HG02981 (cell line): ENCODE data around the gene DNAI7.

Experiments
- ATAC-seq: cut with Tn5 transposase; IDR thresholded peaks from one replicate; pipeline ENCODE4 v1.9.1; 2021; ENCODE audit warnings: mild to moderate bottlenecking, moderate library complexity; ENCODE audit not compliant: unreplicated experiment

The DNAI7 gene

GRCh38 chr12:25195056-25195971 is at the start of gene DNAI7, which contains the start of gene ETFRF1:
TSS of gene DNAI7 (minus strand) at chr12:25195160. CDS start at chr12:25195078, 82 bp downstream.
TSS of gene ETFRF1 (plus strand) at chr12:25195237. CDS start at chr12:25203957, 8,720 bp downstream.
- peak; percentile 94 for ATAC-seq

GRCh38 chr12:25243680-25243990 is 48.7 kb upstream of the DNAI7 start:
- no peak for ATAC-seq

- ATAC-seq: no peak
These were observed 48.2 kb upstream of the DNAI7 start for GRCh38 chr12:25242981-25243679.

GRCh38 chr12:25241167-25242020 is 46.4 kb upstream of the DNAI7 start:
- ATAC-seq: peak; percentile 53

- ATAC-seq: no peak
These were observed 41.7 kb upstream of the DNAI7 start for GRCh38 chr12:25236626-25237025.

GRCh38 chr12:25236190-25236589 is 41.2 kb upstream of the DNAI7 start:
- no peak for ATAC-seq

GRCh38 chr12:25213338-25213737 is 18.4 kb upstream of the DNAI7 start:
- no peak for ATAC-seq

- no peak for ATAC-seq
These were observed 13.6 kb upstream of the DNAI7 start for GRCh38 chr12:25208554-25208953.

GRCh38 chr12:25207846-25208245 is 12.9 kb upstream of the DNAI7 start:
- ATAC-seq: no peak

GRCh38 chr12:25207411-25207810 is 12.5 kb upstream of the DNAI7 start:
- no peak for ATAC-seq

GRCh38 chr12:25202137-25202536 is 7.2 kb upstream of the DNAI7 start:
- no peak for ATAC-seq

- ATAC-seq: no peak
These were observed 5.7 kb upstream of the DNAI7 start for GRCh38 chr12:25200703-25201102.

GRCh38 chr12:25197608-25198007 is 2.6 kb upstream of the DNAI7 start:
- no peak for ATAC-seq

- no peak for ATAC-seq
These were observed 271 bp downstream of the DNAI7 start for GRCh38 chr12:25194722-25195055.

GRCh38 chr12:25194214-25194613 is 746 bp downstream of the DNAI7 start:
- no peak for ATAC-seq

GRCh38 chr12:25190793-25191192 is 4.2 kb downstream of the DNAI7 start:
- ATAC-seq: no peak

GRCh38 chr12:25189656-25190055 is 5.3 kb downstream of the DNAI7 start:
- no peak for ATAC-seq

GRCh38 chr12:25187781-25188180 is 7.2 kb downstream of the DNAI7 start:
- no peak for ATAC-seq

GRCh38 chr12:25186788-25187402 is 8.1 kb downstream of the DNAI7 start:
- ATAC-seq: peak; percentile 85

- peak; percentile 40 for ATAC-seq
These were observed 8.7 kb downstream of the DNAI7 start for GRCh38 chr12:25186038-25186787.
